MM.1S (cell line): ENCODE data around the gene CASP5.

ENCODE experiments used
- DNase-seq: peaks from one replicate; pipeline ENCODE4 v3.0.0-alpha.2; 2015
- H2AFZ ChIP-seq: fragments of 300-600 bp; sonication (generic); 2 replicates; pipeline ENCODE4 v1.6.0; 2016; ENCODE audit warnings: antibody characterized with exemption, low read length
- H3F3A ChIP-seq: fragments of 300-600 bp; sonication (generic); 2 replicates; pipeline ENCODE4 v1.6.1; 2016; ENCODE audit warnings: mild to moderate bottlenecking, antibody characterized with exemption, low read length, moderate library complexity, mixed read lengths; ENCODE audit not compliant: insufficient read depth
- H3K27ac ChIP-seq: fragments of 300-600 bp; sonication (generic); 2 replicates; pipeline ENCODE4 v1.5.1; 2016; ENCODE audit warnings: mild to moderate bottlenecking, low read length
- H3K27me3 ChIP-seq: fragments of 300-600 bp; sonication (generic); replicated peaks from 2 replicates; pipeline ENCODE4 v1.6.0; 2016; ENCODE audit warnings: low read length; ENCODE audit not compliant: insufficient read depth
- H3K36me3 ChIP-seq: fragments of 300-600 bp; sonication (generic); replicated peaks from 2 replicates; pipeline ENCODE4 v1.6.1; 2016; ENCODE audit warnings: mild to moderate bottlenecking, low read length, mixed read lengths; ENCODE audit not compliant: insufficient read depth
- H3K4me1 ChIP-seq: fragments of 300-600 bp; sonication (generic); 2 replicates; pipeline ENCODE4 v1.6.1; 2016; ENCODE audit warnings: low read length, mixed read lengths
- H3K4me2 ChIP-seq: fragments of 300-600 bp; sonication (generic); 2 replicates; pipeline ENCODE4 v1.6.0; 2016; ENCODE audit warnings: low read depth, low read length
- H3K4me3 ChIP-seq: fragments of 300-600 bp; sonication (generic); 2 replicates; pipeline ENCODE4 v1.5.1; 2016; ENCODE audit warnings: low read length, mixed read lengths
- H3K79me2 ChIP-seq: fragments of 300-600 bp; sonication (generic); 2 replicates; pipeline ENCODE4 v1.6.1; 2016; ENCODE audit warnings: mixed run types, low read length, mixed read lengths
- H3K9ac ChIP-seq: fragments of 300-600 bp; sonication (generic); 2 replicates; pipeline ENCODE4 v1.6.1; 2016; ENCODE audit warnings: low read length, mixed read lengths
- H3K9me2 ChIP-seq: fragments of 300-600 bp; sonication (generic); replicated peaks from 2 replicates; pipeline ENCODE4 v1.6.1; 2016; ENCODE audit warnings: mild to moderate bottlenecking, low read length, mixed read lengths; ENCODE audit not compliant: insufficient read depth
- H3K9me3 ChIP-seq: fragments of 300-600 bp; sonication (generic); replicated peaks from 2 replicates; pipeline ENCODE4 v1.6.1; 2016; ENCODE audit warnings: mild to moderate bottlenecking, low read length, mixed read lengths; ENCODE audit not compliant: insufficient read depth
- H4K20me1 ChIP-seq: fragments of 300-600 bp; sonication (generic); 2 replicates; pipeline ENCODE4 v1.6.1; 2016; ENCODE audit warnings: mild to moderate bottlenecking, low read length, moderate library complexity, mixed read lengths; ENCODE audit not compliant: insufficient read depth
- CTCF ChIP-seq: fragments of 300-600 bp; sonication (generic); IDR thresholded peaks from 2 replicates; pipeline ENCODE4 v1.5.1; 2016; ENCODE audit warnings: antibody characterized with exemption, low read length, mixed read lengths
- EZH2 ChIP-seq: fragments of 300-600 bp; sonication (generic); optimal IDR thresholded peaks from 2 replicates; pipeline ENCODE3; 2017; ENCODE audit warnings: low read depth, mild to moderate bottlenecking, antibody characterized with exemption, low read length, mixed read lengths
- EZH2phosphoT487 ChIP-seq: fragments of 300-600 bp; sonication (generic); IDR thresholded peaks from 2 replicates; pipeline ENCODE4 v1.6.1; 2018; ENCODE audit warnings: antibody characterized with exemption, low read length

The CASP5 gene

DNA sequence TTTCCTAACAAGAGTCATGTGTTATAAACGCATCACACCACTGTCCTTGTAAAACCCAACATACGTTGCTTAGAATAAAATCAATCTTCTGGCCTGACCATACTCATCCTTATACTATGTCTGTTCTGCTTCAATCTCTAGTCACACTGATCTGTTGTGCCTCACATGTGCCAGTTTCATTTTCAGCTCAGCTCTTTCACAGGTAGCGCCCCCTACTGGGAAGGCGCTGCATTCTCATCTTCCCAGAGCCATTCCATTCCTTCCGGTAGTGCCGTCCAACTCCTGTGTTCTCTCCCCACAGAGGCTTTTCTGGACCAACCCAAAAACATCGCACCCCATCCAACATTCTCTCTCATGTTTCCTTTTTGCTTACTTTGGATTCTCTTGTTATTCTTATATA, 22.2 kb downstream of the CASP5 start:
- peak overlapping the region; percentile 40 for H3K4me2 ChIP-seq
- no peaks in the 10 kb centered on the region for H3K36me3 ChIP-seq
- H3K27ac ChIP-seq, result no peak overlapping the region
- H3K79me2 ChIP-seq, result no peaks in the 10 kb centered on the region
- peak; percentile 92 for TF ChIP-seq CTCF
- no peak for TF ChIP-seq EZH2
- TF ChIP-seq EZH2phosphoT487, result no peak
- no peaks in the 10 kb centered on the region for H3F3A ChIP-seq
- 0 out of 2 replicates have a peak, but pooled peaks cover 2% of the 10 kb centered on the region for H3K4me1 ChIP-seq
- H3K27me3 ChIP-seq, result no peaks in the 10 kb centered on the region
- no peaks in the 10 kb centered on the region for H4K20me1 ChIP-seq
- H3K9ac ChIP-seq, result no peak overlapping the region; the same call in 1 of the 2 replicates
- peak; percentile 61 for DNase-seq
- peak overlapping the region; percentile 34; the same call in 1 of the 2 replicates for H3K4me3 ChIP-seq
- H2AFZ ChIP-seq, result peak overlapping the region; percentile 76
- no peaks in the 10 kb centered on the region for H3K9me2 ChIP-seq
- H3K9me3 ChIP-seq, result no peaks in the 10 kb centered on the region

DNA sequence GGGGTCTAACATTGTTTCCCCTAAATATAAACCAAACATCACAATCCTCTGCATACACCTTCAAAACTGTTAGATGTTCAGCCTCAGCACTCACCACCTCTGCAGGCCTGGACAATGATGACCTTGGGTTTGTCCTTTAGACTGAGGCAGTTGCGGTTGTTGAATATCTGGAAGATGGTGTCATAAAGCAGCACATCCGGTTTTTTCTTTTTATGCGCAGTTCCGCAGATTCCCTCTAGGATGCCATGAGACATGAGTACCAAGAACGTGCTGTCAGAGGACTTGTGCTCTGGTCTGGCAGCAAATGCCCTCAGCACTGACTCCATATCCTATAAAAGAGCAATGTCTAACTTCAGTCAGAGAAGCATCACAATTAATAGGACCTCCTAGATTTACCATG, 22.8 kb downstream of the CASP5 start:
- Histone ChIP-seq H3K36me3 (no peaks in the 10 kb centered on the region), H3K27ac (no peak overlapping the region), H3K9me3 (no peaks in the 10 kb centered on the region), H3K4me3 (no peak overlapping the region), H3K9ac (no peak overlapping the region), H3K27me3 (no peaks in the 10 kb centered on the region), H2AFZ (no peak overlapping the region), H4K20me1 (no peaks in the 10 kb centered on the region), H3K4me1 (0 out of 2 replicates have a peak, but pooled peaks cover 2% of the 10 kb centered on the region), H3K4me2 (no peak overlapping the region), H3F3A (no peaks in the 10 kb centered on the region), H3K79me2 (no peaks in the 10 kb centered on the region), H3K9me2 (no peaks in the 10 kb centered on the region)
- TF ChIP-seq EZH2 (no peak), CTCF (peak; percentile 11; the same call in 1 of the 2 replicates)
- DNase-seq, result no peak

DNA sequence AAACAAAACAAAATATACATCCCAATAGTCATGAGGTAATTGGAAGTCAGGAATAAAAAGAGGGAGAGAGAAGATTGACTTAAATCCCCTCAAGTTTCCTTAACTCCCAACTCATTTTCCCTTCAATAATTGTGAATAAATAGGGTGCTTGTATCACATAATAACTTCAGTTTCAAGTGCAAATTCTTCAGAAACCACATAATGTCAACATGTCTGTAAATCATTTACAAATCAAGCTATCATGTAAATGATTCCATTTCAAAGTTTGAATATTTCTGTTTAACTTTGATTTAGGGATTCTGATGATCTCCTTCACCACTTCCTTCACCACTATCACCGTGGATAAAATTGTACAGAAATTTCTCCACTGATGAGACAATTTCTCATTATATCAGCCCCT, 23.2 kb downstream of the CASP5 start:
- Histone ChIP-seq H2AFZ (no peak overlapping the region), H3F3A (no peaks in the 10 kb centered on the region), H3K9me3 (no peaks in the 10 kb centered on the region), H3K4me2 (no peak overlapping the region), H3K27me3 (no peaks in the 10 kb centered on the region), H3K27ac (no peak overlapping the region), H3K9me2 (no peaks in the 10 kb centered on the region), H3K9ac (no peak overlapping the region), H3K36me3 (no peaks in the 10 kb centered on the region), H3K4me3 (no peak overlapping the region), H4K20me1 (no peaks in the 10 kb centered on the region), H3K4me1 (0 out of 2 replicates have a peak, but pooled peaks cover 2% of the 10 kb centered on the region), H3K79me2 (no peaks in the 10 kb centered on the region)
- DNase-seq, result no peak
- TF ChIP-seq CTCF (no peak), EZH2 (no peak), EZH2phosphoT487 (no peak)
